Measurements from ENCODE around the gene ZDHHC4.
A peak's percentile ranks its signal among the peaks of the same experiment; 100 is the strongest.
"Not testable (repeated sequence)": the region's sequence is repeated elsewhere in the genome, so short reads cannot be mapped to it uniquely, and the experiment has no call there.

ZDHHC4 gene

DNA sequence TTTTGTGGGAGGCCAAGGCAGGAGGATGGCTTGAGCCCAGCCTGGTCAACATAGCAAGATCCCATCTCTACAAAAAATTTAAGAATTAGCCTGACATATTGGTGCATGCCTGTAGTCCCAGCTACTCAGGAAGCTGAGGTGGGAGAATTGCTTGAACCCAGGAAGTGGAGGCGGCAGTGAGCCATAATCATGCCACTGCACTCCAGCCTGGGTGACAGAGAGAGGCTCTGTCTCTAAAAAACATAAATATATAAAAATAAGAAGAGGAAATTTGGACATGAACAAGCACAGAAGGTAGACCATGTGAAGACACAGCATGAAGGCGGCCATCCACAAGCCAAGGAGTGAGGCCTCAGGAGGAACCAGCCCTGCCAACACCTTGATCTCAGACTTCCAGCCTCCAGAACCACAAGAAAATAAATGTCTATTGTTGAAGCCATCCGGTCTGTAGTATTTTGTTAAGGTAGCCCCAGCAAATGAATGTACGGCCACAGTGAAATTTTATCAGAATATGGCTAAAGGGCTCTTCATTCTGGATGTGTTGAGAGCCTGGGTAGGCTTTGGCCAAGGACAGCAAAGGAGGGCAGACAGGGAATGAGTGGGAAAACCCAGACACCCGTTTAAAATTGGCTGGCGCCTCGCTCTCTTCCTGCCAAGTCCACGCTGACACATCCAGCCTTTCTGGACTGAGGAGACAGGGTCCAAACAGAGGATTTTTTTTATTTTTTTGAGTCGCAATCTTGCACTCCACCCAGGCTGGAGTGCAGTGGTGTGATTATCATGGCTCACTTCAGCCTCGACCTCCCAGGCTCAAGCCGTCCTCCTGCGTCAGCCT, 13.1 kb upstream of the ZDHHC4 start:
- Histone ChIP-seq H3K36me3 (ENCODE audit: insufficient read depth, low read length) (no peaks in the 10 kb centered on the region), H3K27me3 (ENCODE audit: insufficient read depth, low read length) (0 out of 2 replicates have a peak, but pooled peaks cover 3% of the 10 kb centered on the region), H3K4me1 (ENCODE audit: control insufficient read depth, insufficient read depth, low read length, unreplicated experiment) (no peaks in the 10 kb centered on the region), H2AFZ (ENCODE audit: low read length, unreplicated experiment) (no peak overlapping the region), H3K27ac (ENCODE audit: low read depth, low read length) (no peak overlapping the region), H3K79me2 (ENCODE audit: control insufficient read depth, insufficient read depth, low read length, unreplicated experiment) (no peaks in the 10 kb centered on the region), H3K4me3 (ENCODE audit: low read depth, low read length) (no peak overlapping the region)

DNA sequence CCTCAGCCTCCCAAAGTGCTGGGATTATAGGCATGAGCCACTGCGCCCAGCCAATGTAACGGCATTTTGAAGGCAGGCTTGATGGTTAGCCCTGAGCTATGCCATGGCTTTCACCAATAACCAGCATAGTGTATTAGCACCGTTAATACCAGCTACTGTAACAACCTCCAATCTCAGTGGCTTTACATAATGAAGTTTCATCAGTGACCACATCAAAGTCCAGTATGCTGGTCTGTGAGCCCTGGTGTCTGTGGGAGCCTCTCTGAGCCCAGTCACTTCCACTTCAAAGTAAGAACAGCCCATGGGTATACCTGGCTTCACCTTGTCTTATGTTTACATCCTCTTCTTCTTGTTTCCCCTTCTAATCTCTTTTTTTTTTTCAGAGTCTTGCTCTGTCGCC, 11.6 kb upstream of the ZDHHC4 start:
- Histone ChIP-seq H2AFZ (ENCODE audit: low read length, unreplicated experiment) (no peak overlapping the region), H3K4me3 (ENCODE audit: low read depth, low read length) (no peak overlapping the region), H3K27me3 (ENCODE audit: insufficient read depth, low read length) (0 out of 2 replicates have a peak, but pooled peaks cover 3% of the 10 kb centered on the region), H3K4me1 (ENCODE audit: control insufficient read depth, insufficient read depth, low read length, unreplicated experiment) (no peaks in the 10 kb centered on the region), H3K27ac (ENCODE audit: low read depth, low read length) (no peak overlapping the region), H3K79me2 (ENCODE audit: control insufficient read depth, insufficient read depth, low read length, unreplicated experiment) (no peaks in the 10 kb centered on the region), H3K36me3 (ENCODE audit: insufficient read depth, low read length) (no peaks in the 10 kb centered on the region)

DNA sequence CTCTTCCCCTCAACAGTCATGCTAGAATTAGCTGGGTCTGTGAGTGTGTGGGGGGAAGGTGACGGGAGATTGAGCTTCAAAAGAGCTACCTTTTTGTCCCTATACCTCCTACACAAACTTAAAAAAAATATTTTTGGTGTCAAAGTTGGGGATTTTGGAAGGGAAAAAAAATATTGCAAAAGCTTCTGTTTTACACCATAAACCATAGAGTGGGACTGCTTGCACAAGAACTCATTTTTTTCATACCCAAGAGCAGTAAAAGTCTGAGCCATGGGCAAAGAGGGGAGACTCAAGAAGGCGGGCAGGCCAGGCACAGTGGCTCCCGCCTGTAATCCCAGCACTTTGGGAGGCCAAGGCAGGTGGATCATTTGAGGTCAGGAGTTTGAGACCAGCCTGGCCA, 9.4 kb upstream of the ZDHHC4 start:
- H3K4me1 ChIP-seq (ENCODE audit: control insufficient read depth, insufficient read depth, low read length, unreplicated experiment): no peaks in the 10 kb centered on the region
- H3K36me3 ChIP-seq (ENCODE audit: insufficient read depth, low read length): no peaks in the 10 kb centered on the region
- no peak overlapping the region for H2AFZ ChIP-seq (ENCODE audit: low read length, unreplicated experiment)
- no peak overlapping the region for H3K4me3 ChIP-seq (ENCODE audit: low read depth, low read length)
- H3K79me2 ChIP-seq (ENCODE audit: control insufficient read depth, insufficient read depth, low read length, unreplicated experiment): no peaks in the 10 kb centered on the region
- 0 out of 2 replicates have a peak, but pooled peaks cover 3% of the 10 kb centered on the region for H3K27me3 ChIP-seq (ENCODE audit: insufficient read depth, low read length)
- no peak overlapping the region for H3K27ac ChIP-seq (ENCODE audit: low read depth, low read length)

DNA sequence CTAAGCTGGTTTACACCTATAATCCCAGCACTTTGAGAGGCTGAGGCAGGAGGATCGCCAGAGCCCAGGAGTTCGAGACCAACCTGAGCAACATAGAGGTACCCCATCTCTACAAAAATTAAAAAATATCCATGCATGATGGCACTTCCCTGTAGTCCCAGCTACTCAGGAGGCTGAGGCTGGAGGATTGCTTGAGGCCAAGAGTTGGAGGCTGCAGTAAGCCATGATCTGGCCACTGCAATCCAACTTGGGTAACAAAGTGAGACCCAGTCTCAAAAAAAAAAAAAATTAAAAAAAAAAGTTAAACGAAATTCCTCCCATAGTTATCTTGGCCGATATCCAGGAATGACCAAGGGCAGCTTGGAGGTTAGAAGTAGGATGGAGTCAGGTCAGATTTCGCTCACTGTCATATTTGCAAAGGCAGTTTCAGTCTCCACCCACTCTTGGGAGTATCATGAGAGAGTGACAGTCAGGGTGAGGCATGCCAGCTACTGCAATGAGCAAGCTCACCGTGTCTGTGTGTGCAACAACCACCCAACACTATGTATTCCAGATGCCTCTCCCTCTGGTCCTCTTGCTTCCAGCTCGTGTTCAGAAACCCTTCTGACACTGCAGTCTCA, 6.0 kb upstream of the ZDHHC4 start:
- Histone ChIP-seq H3K36me3 (ENCODE audit: insufficient read depth, low read length) (no peaks in the 10 kb centered on the region), H3K4me3 (ENCODE audit: low read depth, low read length) (no peak overlapping the region), H3K79me2 (ENCODE audit: control insufficient read depth, insufficient read depth, low read length, unreplicated experiment) (no peaks in the 10 kb centered on the region), H3K4me1 (ENCODE audit: control insufficient read depth, insufficient read depth, low read length, unreplicated experiment) (no peaks in the 10 kb centered on the region), H3K27me3 (ENCODE audit: insufficient read depth, low read length) (no peaks in the 10 kb centered on the region), H2AFZ (ENCODE audit: low read length, unreplicated experiment) (no peak overlapping the region), H3K27ac (ENCODE audit: low read depth, low read length) (no peak overlapping the region)

DNA sequence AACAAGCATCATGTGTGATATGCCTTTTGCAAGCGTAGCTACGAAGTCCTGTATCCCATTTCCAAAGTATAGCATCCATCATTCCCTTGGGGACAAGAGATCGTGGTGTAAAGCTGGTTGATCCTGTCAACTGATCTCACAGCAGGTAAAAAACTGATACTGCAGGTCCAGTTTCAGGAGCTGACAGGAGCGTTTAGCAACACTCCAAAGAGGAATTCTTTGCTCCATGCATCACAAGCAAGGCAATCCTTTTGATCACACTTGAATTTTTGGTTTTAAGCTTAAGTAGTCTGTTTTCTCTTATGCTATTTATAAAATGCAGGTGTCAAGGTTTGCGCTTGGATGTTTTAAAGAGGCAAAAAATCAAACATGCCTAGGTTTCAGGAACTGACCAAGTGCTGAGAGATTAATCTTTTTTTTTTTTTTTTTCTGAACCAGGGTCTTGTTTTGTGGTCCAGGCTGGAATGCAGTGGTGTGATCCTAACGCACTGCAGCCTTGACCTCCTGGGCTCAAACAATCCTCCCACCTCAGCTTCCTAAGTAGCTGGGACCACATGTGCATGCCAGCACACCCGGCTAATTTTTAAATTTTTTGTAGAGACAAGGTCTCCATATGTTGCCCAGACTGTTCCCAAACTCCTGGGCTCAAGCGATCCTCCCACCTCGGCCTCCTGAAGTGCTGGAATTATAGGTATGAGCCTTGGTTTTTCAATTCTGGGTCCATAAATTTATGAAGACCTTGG, 1.8 kb upstream of the ZDHHC4 start:
- H3K4me1 ChIP-seq (ENCODE audit: control insufficient read depth, insufficient read depth, low read length, unreplicated experiment): no peaks in the 10 kb centered on the region
- H3K27me3 ChIP-seq (ENCODE audit: insufficient read depth, low read length): no peaks in the 10 kb centered on the region
- H3K79me2 ChIP-seq (ENCODE audit: control insufficient read depth, insufficient read depth, low read length, unreplicated experiment): peaks cover 8% of the 10 kb centered on the region
- H3K4me3 ChIP-seq (ENCODE audit: low read depth, low read length): no peak overlapping the region
- H3K36me3 ChIP-seq (ENCODE audit: insufficient read depth, low read length): no peaks in the 10 kb centered on the region
- H3K27ac ChIP-seq (ENCODE audit: low read depth, low read length): no peak overlapping the region
- no peak overlapping the region for H2AFZ ChIP-seq (ENCODE audit: low read length, unreplicated experiment)

DNA sequence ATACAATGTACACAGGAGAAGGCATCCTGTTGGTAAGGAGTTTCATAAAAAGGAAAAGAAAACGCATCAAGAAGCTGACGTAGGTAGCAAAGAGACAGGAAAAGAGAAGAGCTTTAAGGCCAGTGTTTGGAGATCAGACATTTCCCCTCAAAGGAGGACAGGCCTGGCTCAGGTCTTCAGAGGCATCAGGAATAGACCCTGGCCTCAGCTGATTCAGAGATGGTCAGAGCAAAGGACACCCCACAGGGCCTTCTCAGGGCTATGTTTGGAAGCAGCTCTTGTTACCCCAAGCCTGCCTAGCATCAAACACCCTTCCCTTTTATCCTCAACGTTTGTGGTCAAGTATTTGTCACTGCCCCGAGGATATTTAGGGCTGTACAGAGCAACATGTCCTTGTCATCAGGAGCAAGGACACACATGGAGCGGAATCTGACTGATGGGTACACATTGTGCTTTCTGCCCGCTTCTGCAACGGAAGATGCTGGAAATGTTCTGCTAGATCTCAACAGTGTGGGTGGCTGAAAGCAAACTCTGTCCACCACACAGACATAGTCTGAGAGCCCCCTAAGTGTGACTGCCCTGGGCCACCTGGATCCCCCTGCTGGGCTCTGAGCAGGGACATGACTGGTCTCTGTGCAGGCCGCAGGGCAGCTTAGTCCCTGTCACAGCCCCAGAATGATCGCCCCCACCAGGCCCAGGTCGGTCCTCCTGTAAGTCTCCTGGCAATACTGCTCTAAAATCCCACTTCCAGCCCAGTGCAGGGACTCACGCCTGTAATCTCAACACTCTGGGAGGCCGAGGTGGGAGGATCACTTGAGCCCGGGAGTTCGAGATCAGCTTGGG, 1.0 kb upstream of the ZDHHC4 start:
- H3K36me3 ChIP-seq (ENCODE audit: insufficient read depth, low read length): no peaks in the 10 kb centered on the region
- H3K4me1 ChIP-seq (ENCODE audit: control insufficient read depth, insufficient read depth, low read length, unreplicated experiment): no peaks in the 10 kb centered on the region
- peaks cover 8% of the 10 kb centered on the region for H3K79me2 ChIP-seq (ENCODE audit: control insufficient read depth, insufficient read depth, low read length, unreplicated experiment)
- H3K27ac ChIP-seq (ENCODE audit: low read depth, low read length): no peak overlapping the region
- H2AFZ ChIP-seq (ENCODE audit: low read length, unreplicated experiment): no peak overlapping the region
- peak overlapping the region; percentile 83 for H3K4me3 ChIP-seq (ENCODE audit: low read depth, low read length)
- no peaks in the 10 kb centered on the region for H3K27me3 ChIP-seq (ENCODE audit: insufficient read depth, low read length)

DNA sequence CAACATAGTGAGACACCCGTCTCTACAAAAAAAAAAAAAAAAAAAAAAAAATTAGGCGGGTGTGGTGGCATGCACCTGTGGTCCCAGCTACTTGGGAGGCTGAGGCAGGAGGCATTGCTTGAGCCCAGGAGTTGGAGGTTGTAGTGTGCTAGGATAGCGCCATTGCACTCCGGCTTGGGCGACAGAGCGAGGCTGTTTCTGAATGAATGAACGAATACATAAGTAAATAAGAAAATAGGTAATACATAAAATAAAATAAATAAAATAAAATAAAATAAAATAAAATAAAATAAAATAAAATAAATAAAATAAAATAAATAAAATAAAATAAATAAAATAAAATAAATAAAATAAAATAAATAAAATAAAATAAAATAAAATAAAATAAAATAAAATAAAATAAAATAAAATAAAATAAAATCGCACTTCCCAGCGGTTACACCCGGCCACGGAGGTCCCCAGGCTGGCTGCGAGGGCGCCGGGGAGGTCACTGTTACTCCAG, 336 bp upstream of the ZDHHC4 start:
- H3K4me1 ChIP-seq (ENCODE audit: control insufficient read depth, insufficient read depth, low read length, unreplicated experiment); H3K79me2 ChIP-seq (ENCODE audit: control insufficient read depth, insufficient read depth, low read length, unreplicated experiment); H3K36me3 ChIP-seq (ENCODE audit: insufficient read depth, low read length); H2AFZ ChIP-seq (ENCODE audit: low read length, unreplicated experiment); H3K27me3 ChIP-seq (ENCODE audit: insufficient read depth, low read length): not testable (repeated sequence)
- peak overlapping the region; percentile 80 for H3K27ac ChIP-seq (ENCODE audit: low read depth, low read length)
- peak overlapping the region; percentile 83 for H3K4me3 ChIP-seq (ENCODE audit: low read depth, low read length)

DNA sequence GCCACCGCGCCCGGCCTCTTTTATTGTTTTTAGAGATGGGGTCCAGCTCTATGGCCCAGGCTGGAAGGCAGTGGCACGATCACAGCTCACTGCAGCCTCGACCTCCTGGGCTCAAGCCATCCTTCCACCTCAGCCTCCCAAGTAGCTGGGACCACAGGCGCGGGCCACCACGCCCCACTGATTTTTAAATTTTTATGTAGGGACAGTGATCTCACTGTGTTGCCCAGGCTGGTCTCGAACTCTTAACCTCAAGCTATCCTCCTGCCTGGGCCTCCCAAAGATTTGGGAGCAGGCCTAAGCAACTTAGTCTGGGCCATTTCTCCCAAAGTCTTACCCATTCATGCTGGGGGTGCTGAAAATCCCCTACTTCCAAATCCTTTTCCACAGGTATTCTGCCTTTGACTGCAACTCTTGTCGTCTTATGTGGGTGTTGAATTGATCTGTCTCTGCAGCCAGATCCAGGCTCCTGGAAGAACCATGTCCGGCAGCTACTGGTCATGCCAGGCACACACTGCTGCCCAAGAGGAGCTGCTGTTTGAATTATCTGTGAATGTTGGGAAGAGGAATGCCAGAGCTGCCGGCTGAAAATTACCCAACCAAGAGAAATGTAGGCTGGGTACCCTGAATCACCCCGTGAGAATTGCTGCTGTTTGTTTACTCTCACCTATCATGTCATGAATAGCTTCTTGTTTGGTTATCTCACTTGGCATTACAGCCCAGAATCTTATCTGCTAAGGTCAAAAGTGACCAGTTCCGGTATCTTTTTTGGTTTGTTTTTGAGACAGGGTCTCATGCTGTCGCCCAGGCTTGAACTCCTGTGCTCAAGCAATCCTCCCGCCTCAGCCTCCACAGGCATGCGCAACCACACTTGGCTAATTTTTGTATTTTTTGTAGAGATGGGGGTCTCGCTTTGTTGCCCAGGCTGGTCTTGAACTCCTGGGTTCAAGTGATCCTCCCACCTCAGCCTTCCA, 1.1 kb downstream of the ZDHHC4 start:
- Histone ChIP-seq H3K27me3 (ENCODE audit: insufficient read depth, low read length) (no peaks in the 10 kb centered on the region), H3K27ac (ENCODE audit: low read depth, low read length) (0 out of 2 replicates have a peak overlapping the region, but pooled peaks have one; percentile 80), H2AFZ (ENCODE audit: low read length, unreplicated experiment) (no peak overlapping the region), H3K36me3 (ENCODE audit: insufficient read depth, low read length) (0 out of 2 replicates have a peak, but pooled peaks cover 8% of the 10 kb centered on the region), H3K79me2 (ENCODE audit: control insufficient read depth, insufficient read depth, low read length, unreplicated experiment) (peaks cover 8% of the 10 kb centered on the region), H3K4me1 (ENCODE audit: control insufficient read depth, insufficient read depth, low read length, unreplicated experiment) (no peaks in the 10 kb centered on the region), H3K4me3 (ENCODE audit: low read depth, low read length) (peak overlapping the region; percentile 83)

DNA sequence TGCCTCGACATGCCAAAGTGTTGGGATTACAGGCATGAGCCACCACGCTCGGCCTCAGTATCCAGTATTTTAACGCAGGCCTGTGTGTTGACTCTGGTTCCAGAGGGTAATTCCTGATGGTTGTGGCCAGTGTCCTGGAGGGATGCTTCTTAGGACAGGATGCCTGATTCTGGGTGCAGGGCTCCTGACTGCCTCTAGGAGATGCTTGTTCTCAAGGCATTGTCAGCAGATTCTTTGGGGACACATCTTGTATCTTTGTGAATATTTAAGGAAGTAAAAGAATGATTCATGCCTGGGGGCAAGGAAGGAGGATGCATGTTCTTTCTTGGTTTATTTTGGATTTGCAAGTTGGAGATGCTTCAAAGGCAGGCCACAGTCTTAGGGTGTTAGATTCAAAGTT, 2.2 kb downstream of the ZDHHC4 start:
- no peaks in the 10 kb centered on the region for H3K27me3 ChIP-seq (ENCODE audit: insufficient read depth, low read length)
- no peak overlapping the region for H3K27ac ChIP-seq (ENCODE audit: low read depth, low read length)
- no peak overlapping the region for H2AFZ ChIP-seq (ENCODE audit: low read length, unreplicated experiment)
- no peak overlapping the region for H3K4me3 ChIP-seq (ENCODE audit: low read depth, low read length)
- peaks cover 9% of the 10 kb centered on the region; the same call in 1 of the 2 replicates for H3K36me3 ChIP-seq (ENCODE audit: insufficient read depth, low read length)
- H3K79me2 ChIP-seq (ENCODE audit: control insufficient read depth, insufficient read depth, low read length, unreplicated experiment): peaks cover 8% of the 10 kb centered on the region
- H3K4me1 ChIP-seq (ENCODE audit: control insufficient read depth, insufficient read depth, low read length, unreplicated experiment): no peaks in the 10 kb centered on the region

Data from ACC112 (cell line).